ENCODE results near the gene TMEM95.

Gene TMEM95

DNA sequence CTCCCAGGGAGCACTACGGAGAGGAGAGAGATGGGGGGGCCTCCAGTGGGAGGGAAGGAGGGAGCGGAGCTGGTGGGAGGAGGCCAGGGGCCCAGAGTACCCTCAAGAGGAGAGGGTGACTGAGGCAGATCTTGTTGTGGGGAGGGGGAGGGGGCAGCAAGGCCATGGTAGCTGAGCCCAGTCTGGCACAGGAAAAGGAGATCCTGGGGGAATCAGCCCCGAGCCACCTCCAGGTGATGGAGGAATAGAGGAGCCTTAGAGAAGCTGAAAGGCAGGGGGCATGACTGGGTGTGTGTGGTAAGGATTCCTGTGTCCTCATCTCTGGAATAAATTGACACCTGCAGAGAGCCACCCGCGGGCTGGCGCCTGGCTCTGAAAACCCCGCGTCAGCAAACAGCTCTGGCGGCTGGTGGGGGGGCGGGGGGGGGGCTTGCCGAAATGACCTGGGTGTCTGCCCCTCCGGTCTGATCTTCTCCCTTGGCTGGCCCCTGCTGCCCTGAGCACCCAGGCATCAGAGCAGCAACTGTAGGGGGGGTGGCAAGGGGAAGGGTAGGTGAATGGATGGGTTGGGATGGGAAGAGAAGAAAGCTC, 51.4 kb downstream of the TMEM95 start:
- no peak for DNase-seq (ENCODE audit: low read depth, low spot score)
- TF ChIP-seq, protein P1, sequence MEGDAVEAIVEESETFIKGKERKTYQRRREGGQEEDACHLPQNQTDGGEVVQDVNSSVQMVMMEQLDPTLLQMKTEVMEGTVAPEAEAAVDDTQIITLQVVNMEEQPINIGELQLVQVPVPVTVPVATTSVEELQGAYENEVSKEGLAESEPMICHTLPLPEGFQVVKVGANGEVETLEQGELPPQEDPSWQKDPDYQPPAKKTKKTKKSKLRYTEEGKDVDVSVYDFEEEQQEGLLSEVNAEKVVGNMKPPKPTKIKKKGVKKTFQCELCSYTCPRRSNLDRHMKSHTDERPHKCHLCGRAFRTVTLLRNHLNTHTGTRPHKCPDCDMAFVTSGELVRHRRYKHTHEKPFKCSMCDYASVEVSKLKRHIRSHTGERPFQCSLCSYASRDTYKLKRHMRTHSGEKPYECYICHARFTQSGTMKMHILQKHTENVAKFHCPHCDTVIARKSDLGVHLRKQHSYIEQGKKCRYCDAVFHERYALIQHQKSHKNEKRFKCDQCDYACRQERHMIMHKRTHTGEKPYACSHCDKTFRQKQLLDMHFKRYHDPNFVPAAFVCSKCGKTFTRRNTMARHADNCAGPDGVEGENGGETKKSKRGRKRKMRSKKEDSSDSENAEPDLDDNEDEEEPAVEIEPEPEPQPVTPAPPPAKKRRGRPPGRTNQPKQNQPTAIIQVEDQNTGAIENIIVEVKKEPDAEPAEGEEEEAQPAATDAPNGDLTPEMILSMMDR (IDR thresholded peaks at IDR 0.05; ENCODE audit: insufficient read depth, low read length, missing control alignments), result no peak
- H3K4me3 ChIP-seq (ENCODE audit: low read depth, low read length), result peak overlapping the region; percentile 83
- ChIA-PET POLR2A (interaction anchor here (0.7 to 1.3 kb wide), 3 partner anchors 17 to 58 kb away, joined by 3 to 6 read pairs (median 3); partner anchors contain the start of gene SPEM2), CTCF (interaction anchor here (0.7 to 2.0 kb wide), 3 partner anchors 17 to 154 kb away, joined by 3 to 12 read pairs (median 3); partner anchors contain the start of gene TMEM102)

All from AG04449 (cell line).